ENCODE measurements around the gene MAPT. TPM values are rescaled to one million over a fixed set of nuclear protein-coding genes. Genes with fewer than 3 reads are reported as not detected.

The MAPT gene
- total RNA-seq, 2 experiments from 2014 or later = 1.3 to 1.4 TPM

DNA sequence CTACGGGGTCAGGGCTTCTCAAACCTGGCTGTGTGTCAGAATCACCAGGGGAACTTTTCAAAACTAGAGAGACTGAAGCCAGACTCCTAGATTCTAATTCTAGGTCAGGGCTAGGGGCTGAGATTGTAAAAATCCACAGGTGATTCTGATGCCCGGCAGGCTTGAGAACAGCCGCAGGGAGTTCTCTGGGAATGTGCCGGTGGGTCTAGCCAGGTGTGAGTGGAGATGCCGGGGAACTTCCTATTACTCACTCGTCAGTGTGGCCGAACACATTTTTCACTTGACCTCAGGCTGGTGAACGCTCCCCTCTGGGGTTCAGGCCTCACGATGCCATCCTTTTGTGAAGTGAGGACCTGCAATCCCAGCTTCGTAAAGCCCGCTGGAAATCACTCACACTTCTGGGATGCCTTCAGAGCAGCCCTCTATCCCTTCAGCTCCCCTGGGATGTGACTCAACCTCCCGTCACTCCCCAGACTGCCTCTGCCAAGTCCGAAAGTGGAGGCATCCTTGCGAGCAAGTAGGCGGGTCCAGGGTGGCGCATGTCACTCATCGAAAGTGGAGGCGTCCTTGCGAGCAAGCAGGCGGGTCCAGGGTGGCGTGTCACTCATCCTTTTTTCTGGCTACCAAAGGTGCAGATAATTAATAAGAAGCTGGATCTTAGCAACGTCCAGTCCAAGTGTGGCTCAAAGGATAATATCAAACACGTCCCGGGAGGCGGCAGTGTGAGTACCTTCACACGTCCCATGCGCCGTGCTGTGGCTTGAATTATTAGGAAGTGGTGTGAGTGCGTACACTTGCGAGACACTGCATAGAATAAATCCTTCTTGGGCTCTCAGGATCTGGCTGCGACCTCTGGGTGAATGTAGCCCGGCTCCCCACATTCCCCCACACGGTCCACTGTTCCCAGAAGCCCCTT lies 115.6 kb downstream of the MAPT start:
- no peaks in the 10 kb centered on the region for H3K36me3 Mint-ChIP-seq (ENCODE audit: low read depth)
- no peak for ATAC-seq
- DNase-seq = no peak
- CTCF ChIA-PET = no interaction called here
- POLR2A ChIA-PET = no interaction called here
- no peaks in the 10 kb centered on the region for H3K9me3 Mint-ChIP-seq
- TF ChIP-seq, protein P1, sequence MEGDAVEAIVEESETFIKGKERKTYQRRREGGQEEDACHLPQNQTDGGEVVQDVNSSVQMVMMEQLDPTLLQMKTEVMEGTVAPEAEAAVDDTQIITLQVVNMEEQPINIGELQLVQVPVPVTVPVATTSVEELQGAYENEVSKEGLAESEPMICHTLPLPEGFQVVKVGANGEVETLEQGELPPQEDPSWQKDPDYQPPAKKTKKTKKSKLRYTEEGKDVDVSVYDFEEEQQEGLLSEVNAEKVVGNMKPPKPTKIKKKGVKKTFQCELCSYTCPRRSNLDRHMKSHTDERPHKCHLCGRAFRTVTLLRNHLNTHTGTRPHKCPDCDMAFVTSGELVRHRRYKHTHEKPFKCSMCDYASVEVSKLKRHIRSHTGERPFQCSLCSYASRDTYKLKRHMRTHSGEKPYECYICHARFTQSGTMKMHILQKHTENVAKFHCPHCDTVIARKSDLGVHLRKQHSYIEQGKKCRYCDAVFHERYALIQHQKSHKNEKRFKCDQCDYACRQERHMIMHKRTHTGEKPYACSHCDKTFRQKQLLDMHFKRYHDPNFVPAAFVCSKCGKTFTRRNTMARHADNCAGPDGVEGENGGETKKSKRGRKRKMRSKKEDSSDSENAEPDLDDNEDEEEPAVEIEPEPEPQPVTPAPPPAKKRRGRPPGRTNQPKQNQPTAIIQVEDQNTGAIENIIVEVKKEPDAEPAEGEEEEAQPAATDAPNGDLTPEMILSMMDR (IDR thresholded peaks at IDR 0.05) = no peak
- no peak overlapping the region for H3K4me3 Mint-ChIP-seq
- no peak overlapping the region for H3K27ac Mint-ChIP-seq
- H3K4me1 Mint-ChIP-seq (ENCODE audit: low read depth) = no peaks in the 10 kb centered on the region
- intact Hi-C loops (cut with micrococcal nuclease) = loop anchor here (10.0 kb wide), 1 partner anchor 275 kb away; no protein-coding TSS in a partner anchor
- H3K27me3 Mint-ChIP-seq = no peaks in the 10 kb centered on the region

DNA sequence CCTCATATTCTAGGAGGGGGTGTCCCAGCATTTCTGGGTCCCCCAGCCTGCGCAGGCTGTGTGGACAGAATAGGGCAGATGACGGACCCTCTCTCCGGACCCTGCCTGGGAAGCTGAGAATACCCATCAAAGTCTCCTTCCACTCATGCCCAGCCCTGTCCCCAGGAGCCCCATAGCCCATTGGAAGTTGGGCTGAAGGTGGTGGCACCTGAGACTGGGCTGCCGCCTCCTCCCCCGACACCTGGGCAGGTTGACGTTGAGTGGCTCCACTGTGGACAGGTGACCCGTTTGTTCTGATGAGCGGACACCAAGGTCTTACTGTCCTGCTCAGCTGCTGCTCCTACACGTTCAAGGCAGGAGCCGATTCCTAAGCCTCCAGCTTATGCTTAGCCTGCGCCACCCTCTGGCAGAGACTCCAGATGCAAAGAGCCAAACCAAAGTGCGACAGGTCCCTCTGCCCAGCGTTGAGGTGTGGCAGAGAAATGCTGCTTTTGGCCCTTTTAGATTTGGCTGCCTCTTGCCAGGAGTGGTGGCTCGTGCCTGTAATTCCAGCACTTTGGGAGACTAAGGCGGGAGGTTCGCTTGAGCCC lies 116.3 kb downstream of the MAPT start:
- DNase-seq (no peak), ATAC-seq (no peak)
- intact Hi-C loops (cut with micrococcal nuclease) = no loop called here
- Mint-ChIP-seq H3K4me3 (no peak overlapping the region), H3K4me1 (ENCODE audit: low read depth) (no peaks in the 10 kb centered on the region), H3K27ac (no peak overlapping the region), H3K9me3 (no peaks in the 10 kb centered on the region), H3K27me3 (no peaks in the 10 kb centered on the region), H3K36me3 (ENCODE audit: low read depth) (no peaks in the 10 kb centered on the region)
- TF ChIP-seq, protein P1 (IDR thresholded peaks at IDR 0.05) = no peak
- POLR2A ChIA-PET = no interaction called here
- CTCF ChIA-PET = no interaction called here

DNA sequence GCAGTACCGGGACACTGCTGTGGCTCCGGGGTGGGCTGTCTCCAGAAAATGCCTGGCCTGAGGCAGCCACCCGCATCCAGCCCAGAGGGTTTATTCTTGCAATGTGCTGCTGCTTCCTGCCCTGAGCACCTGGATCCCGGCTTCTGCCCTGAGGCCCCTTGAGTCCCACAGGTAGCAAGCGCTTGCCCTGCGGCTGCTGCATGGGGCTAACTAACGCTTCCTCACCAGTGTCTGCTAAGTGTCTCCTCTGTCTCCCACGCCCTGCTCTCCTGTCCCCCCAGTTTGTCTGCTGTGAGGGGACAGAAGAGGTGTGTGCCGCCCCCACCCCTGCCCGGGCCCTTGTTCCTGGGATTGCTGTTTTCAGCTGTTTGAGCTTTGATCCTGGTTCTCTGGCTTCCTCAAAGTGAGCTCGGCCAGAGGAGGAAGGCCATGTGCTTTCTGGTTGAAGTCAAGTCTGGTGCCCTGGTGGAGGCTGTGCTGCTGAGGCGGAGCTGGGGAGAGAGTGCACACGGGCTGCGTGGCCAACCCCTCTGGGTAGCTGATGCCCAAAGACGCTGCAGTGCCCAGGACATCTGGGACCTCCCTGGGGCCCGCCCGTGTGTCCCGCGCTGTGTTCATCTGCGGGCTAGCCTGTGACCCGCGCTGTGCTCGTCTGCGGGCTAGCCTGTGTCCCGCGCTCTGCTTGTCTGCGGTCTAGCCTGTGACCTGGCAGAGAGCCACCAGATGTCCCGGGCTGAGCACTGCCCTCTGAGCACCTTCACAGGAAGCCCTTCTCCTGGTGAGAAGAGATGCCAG lies 117.6 kb downstream of the MAPT start:
- POLR2A ChIA-PET = no interaction called here
- CTCF ChIA-PET = interaction anchor here (0.7 to 2.5 kb wide), 2 partner anchors 8 to 32 kb away, joined by 3 to 9 read pairs; no protein-coding TSS in a partner anchor
- H3K4me1 Mint-ChIP-seq (ENCODE audit: low read depth) = no peaks in the 10 kb centered on the region
- H3K36me3 Mint-ChIP-seq (ENCODE audit: low read depth) = no peaks in the 10 kb centered on the region
- ATAC-seq (no peak), DNase-seq (no peak)
- intact Hi-C loops (cut with micrococcal nuclease) = no loop called here
- H3K27ac Mint-ChIP-seq = no peak overlapping the region
- no peaks in the 10 kb centered on the region for H3K27me3 Mint-ChIP-seq
- no peaks in the 10 kb centered on the region for H3K9me3 Mint-ChIP-seq
- TF ChIP-seq, protein P1 (IDR thresholded peaks at IDR 0.05) = no peak
- H3K4me3 Mint-ChIP-seq = no peak overlapping the region

DNA sequence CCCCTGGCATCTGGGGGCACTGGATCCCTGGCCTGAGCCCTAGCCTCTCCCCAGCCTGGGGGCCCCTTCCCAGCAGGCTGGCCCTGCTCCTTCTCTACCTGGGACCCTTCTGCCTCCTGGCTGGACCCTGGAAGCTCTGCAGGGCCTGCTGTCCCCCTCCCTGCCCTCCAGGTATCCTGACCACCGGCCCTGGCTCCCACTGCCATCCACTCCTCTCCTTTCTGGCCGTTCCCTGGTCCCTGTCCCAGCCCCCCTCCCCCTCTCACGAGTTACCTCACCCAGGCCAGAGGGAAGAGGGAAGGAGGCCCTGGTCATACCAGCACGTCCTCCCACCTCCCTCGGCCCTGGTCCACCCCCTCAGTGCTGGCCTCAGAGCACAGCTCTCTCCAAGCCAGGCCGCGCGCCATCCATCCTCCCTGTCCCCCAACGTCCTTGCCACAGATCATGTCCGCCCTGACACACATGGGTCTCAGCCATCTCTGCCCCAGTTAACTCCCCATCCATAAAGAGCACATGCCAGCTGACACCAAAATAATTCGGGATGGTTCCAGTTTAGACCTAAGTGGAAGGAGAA lies 118.2 kb downstream of the MAPT start:
- no peak overlapping the region for H3K27ac Mint-ChIP-seq
- H3K4me1 Mint-ChIP-seq (ENCODE audit: low read depth) = no peaks in the 10 kb centered on the region
- no peak overlapping the region for H3K4me3 Mint-ChIP-seq
- ChIA-PET POLR2A (no interaction called here), CTCF (interaction anchor here (2.5 kb wide), 1 partner anchor 9 kb away, joined by 9 read pairs; no protein-coding TSS in a partner anchor)
- intact Hi-C loops (cut with micrococcal nuclease) = no loop called here
- DNase-seq (no peak), ATAC-seq (no peak)
- no peaks in the 10 kb centered on the region for H3K36me3 Mint-ChIP-seq (ENCODE audit: low read depth)
- TF ChIP-seq, protein P1 (IDR thresholded peaks at IDR 0.05) = no peak
- no peaks in the 10 kb centered on the region for H3K9me3 Mint-ChIP-seq
- H3K27me3 Mint-ChIP-seq = no peaks in the 10 kb centered on the region

Measured in activated CD8-positive, alpha-beta T cell treated with anti-CD3 and anti-CD28 coated beads for 36 hours (primary cell).